Measurements from ENCODE around the gene ATP10B.

ATP10B gene

GRCh38 chr5:160802592-160802991, 49.4 kb downstream of the ATP10B start:
- TF ChIP-seq, protein P1, sequence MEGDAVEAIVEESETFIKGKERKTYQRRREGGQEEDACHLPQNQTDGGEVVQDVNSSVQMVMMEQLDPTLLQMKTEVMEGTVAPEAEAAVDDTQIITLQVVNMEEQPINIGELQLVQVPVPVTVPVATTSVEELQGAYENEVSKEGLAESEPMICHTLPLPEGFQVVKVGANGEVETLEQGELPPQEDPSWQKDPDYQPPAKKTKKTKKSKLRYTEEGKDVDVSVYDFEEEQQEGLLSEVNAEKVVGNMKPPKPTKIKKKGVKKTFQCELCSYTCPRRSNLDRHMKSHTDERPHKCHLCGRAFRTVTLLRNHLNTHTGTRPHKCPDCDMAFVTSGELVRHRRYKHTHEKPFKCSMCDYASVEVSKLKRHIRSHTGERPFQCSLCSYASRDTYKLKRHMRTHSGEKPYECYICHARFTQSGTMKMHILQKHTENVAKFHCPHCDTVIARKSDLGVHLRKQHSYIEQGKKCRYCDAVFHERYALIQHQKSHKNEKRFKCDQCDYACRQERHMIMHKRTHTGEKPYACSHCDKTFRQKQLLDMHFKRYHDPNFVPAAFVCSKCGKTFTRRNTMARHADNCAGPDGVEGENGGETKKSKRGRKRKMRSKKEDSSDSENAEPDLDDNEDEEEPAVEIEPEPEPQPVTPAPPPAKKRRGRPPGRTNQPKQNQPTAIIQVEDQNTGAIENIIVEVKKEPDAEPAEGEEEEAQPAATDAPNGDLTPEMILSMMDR (conservative IDR thresholded peaks at IDR 0.05) = peak; percentile 40

GRCh38 chr5:160800375-160801275, 51.4 kb downstream of the ATP10B start:
- TF ChIP-seq, protein P1 (conservative IDR thresholded peaks at IDR 0.05) = no peak
- H3K27ac ChIP-seq = peak overlapping the region; percentile 41; the same call in 1 of the 2 replicates

More at GRCh38 chr5:160802592-160802991, 49.4 kb downstream of the ATP10B start:
- no peak overlapping the region for H3K27ac ChIP-seq

DNA sequence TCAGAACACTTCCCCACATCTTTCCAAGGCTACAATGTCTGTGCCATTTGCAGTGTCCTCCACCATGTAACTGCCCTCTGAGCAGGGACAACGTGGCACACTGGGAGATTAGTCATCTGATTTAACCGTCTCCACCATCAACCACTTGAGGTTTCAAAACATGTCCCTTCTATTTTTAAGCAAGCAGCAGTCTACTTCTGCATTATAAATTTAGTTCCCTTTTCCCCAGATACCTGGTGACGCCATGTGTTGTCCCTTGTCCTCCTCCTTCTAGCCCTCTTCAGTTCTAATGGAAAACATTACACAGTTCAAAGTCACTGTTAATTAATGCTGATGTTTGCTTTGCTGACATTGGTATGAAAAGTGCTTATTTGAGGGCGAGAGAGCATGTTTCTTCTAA, 52.8 kb downstream of the ATP10B start:
- no peak overlapping the region for H3K27ac ChIP-seq
- TF ChIP-seq, protein P1 (conservative IDR thresholded peaks at IDR 0.05) = no peak

DNA sequence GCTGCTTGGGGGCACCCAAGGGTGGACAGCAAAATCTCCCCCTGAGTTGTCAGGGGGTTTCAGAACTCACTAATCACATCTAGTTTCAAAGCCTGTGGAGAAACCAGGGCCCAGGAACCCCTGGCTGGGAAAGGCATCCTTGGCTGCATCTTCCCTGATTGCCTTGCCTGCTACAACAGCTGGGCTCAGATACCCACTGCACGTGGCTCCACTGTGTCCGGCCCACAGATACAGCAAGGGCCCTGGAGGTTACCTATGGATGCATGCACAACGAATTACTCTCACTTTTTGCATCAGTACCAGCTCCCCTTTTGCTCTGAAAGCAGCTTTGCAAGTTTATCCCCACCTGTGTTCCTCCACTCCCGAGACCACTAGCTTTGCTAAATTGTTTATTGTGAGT, 55.0 kb downstream of the ATP10B start:
- TF ChIP-seq, protein P1 (conservative IDR thresholded peaks at IDR 0.05) = no peak
- no peak overlapping the region for H3K27ac ChIP-seq

- TF ChIP-seq, protein P1 (conservative IDR thresholded peaks at IDR 0.05) = no peak
- H3K27ac ChIP-seq = no peak overlapping the region
Measured at GRCh38 chr5:160793530-160793899, 58.5 kb downstream of the ATP10B start.

DNA sequence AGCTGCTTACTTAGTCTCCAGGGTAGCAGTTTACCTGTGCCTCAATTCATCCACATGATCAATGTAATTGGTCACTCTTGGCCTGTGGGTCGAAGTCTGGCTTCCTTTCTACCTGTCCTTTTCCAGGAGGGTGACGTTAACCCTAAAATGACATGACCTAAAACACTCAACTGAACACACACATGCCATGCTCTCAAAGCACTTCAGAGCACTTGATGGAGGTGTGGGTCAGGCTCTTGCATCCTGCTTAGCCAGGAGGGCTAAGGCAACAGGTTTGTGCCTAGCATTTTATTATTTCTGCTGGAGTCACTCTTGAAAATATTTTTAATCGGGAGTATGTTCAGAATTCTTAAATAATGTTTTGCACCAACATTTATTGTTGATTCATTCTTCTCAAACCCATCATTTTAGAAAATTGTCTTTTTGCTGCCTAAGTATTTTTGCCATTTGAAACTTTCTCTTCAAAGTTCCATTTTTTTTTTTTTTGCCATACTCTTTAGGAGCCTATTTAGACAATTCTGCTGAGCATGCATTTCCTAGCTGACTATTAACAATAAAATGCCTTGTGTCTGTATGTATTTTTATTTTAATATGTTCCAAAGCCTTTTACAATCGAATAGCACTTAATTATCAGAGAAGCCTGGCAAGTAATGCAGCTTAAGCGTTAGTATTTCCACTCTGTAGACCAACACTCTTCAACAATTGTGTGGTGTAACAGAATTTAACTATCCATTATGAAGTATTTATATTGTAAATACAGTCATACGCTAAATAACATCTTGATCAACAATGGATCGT, 59.1 kb downstream of the ATP10B start:
- TF ChIP-seq, protein P1 (conservative IDR thresholded peaks at IDR 0.05) = no peak
- no peak overlapping the region for H3K27ac ChIP-seq

GRCh38 chr5:160792281-160792680, 59.7 kb downstream of the ATP10B start:
- H3K27ac ChIP-seq = no peak overlapping the region
- TF ChIP-seq, protein P1 (conservative IDR thresholded peaks at IDR 0.05) = no peak

Data from VCaP (cell line).